SK-N-SH (cell line): Measurements from ENCODE around the gene ASB8. TPM values are rescaled to one million over a fixed set of nuclear protein-coding genes. Genes with fewer than 3 reads are reported as not detected.

Experiments used
- CTCF ChIA-PET: fragments of 300-600, 350-600 bp; formaldehyde crosslinking; extraction: SDS; loops from one replicate; lab custom pipeline; 2021; lab: Yijun Ruan, JAX
- POLR2A ChIA-PET: fragments of 350-600 bp; sonication (Branson Sonifier 250); formaldehyde crosslinking; extraction: SDS; loops from one replicate; lab custom pipeline; 2020; ENCODE audit warnings: antibody characterized with exemption, inconsistent platforms; lab: Yijun Ruan, JAX
- DNase-seq: peaks from one replicate; pipeline ENCODE4 v3.0.0; 2012
- H2AFZ ChIP-seq: fragments of 200-600 bp; sonication (generic); 2 replicates; pipeline ENCODE4 v1.8.1; 2016; ENCODE audit warnings: antibody characterized with exemption, mild to moderate bottlenecking, low read depth
- H3F3A ChIP-seq: fragments of 200-600 bp; sonication (generic); replicated peaks from 2 replicates; pipeline ENCODE3; 2016; ENCODE audit warnings: antibody characterized with exemption, mild to moderate bottlenecking; ENCODE audit not compliant: insufficient read depth
- H3K27ac ChIP-seq, 2 experiments: fragments of 200-500 bp in 1 of 2; fragments of 200-600 bp in 1 of 2; sonication (Bioruptor generic) in 1 of 2; sonication (generic), shearing (Covaris generic) in 1 of 2; 2 replicates each; pipeline versions ENCODE4 v1.5.1 to v1.6.1; 2014 to 2016; ENCODE audit warnings: low read depth in 2 of 2, inconsistent platforms in 1 of 2, low read length in 1 of 2, mild to moderate bottlenecking in 1 of 2, mixed read lengths in 1 of 2
- H3K27me3 ChIP-seq: fragments of 200-600 bp; sonication (generic), shearing (Covaris generic); 2 replicates; pipeline ENCODE4 v1.6.1; 2016; ENCODE audit warnings: mixed run types; ENCODE audit not compliant: insufficient read depth
- H3K36me3 ChIP-seq, 2 experiments: fragments of 200-500 bp in 1 of 2; fragments of 200-600 bp in 1 of 2; sonication (Bioruptor generic) in 1 of 2; sonication (generic) in 1 of 2; replicated peaks in 1 of 2; 2 replicates each; pipeline versions ENCODE3 to v1.5.1; 2014 to 2016; ENCODE audit warnings: low read length in 1 of 2, mild to moderate bottlenecking in 1 of 2; ENCODE audit not compliant: insufficient read depth in 2 of 2, control insufficient read depth in 1 of 2
- H3K4me1 ChIP-seq, 2 experiments: fragments of 200-500 bp in 1 of 2; fragments of 200-600 bp in 1 of 2; sonication (Bioruptor generic) in 1 of 2; sonication (generic), shearing (Covaris generic) in 1 of 2; 2 replicates each; pipeline versions ENCODE4 v1.5.1 to v1.6.1; 2014 to 2016; ENCODE audit warnings: low read depth in 1 of 2, low read length in 1 of 2, mixed run types in 1 of 2; ENCODE audit not compliant: insufficient read depth in 2 of 2, control insufficient read depth in 1 of 2
- H3K4me2 ChIP-seq: fragments of 200-600 bp; sonication (generic), shearing (Covaris generic); 2 replicates; pipeline ENCODE4 v1.6.1; 2017; ENCODE audit warnings: mixed run types
- H3K4me3 ChIP-seq, 2 experiments: fragments of 200-500 bp in 1 of 2; fragments of 200-600 bp in 1 of 2; sonication (Bioruptor generic) in 1 of 2; sonication (generic), shearing (Covaris generic) in 1 of 2; 2 replicates each; pipeline versions ENCODE4 v1.5.1 to v1.8.1; 2014 to 2016; ENCODE audit warnings: low read depth in 2 of 2, inconsistent platforms in 1 of 2, low read length in 1 of 2, mild to moderate bottlenecking in 1 of 2, mixed read lengths in 1 of 2, moderate library complexity in 1 of 2
- H3K79me2 ChIP-seq: fragments of 200-600 bp; sonication (generic); 2 replicates; pipeline ENCODE4 v1.8.1; 2017; ENCODE audit warnings: mild to moderate bottlenecking; ENCODE audit not compliant: insufficient read depth
- H3K9ac ChIP-seq: fragments of 200-600 bp; sonication (generic); 2 replicates; pipeline ENCODE4 v1.6.1; 2017; ENCODE audit warnings: mixed run types
- H3K9me2 ChIP-seq: fragments of 200-600 bp; sonication (generic); 2 replicates; pipeline ENCODE4 v1.6.1; 2017; ENCODE audit warnings: mixed run types
- H3K9me3 ChIP-seq: fragments of 200-600 bp; sonication (generic); 2 replicates; pipeline ENCODE4 v1.6.1; 2017; ENCODE audit warnings: mixed run types, mild to moderate bottlenecking, moderate library complexity
- H4K20me1 ChIP-seq: fragments of 200-600 bp; sonication (generic); 2 replicates; pipeline ENCODE4 v1.6.1; 2017; ENCODE audit warnings: mild to moderate bottlenecking, mixed run types; ENCODE audit not compliant: insufficient read depth
- ELF1 ChIP-seq: IDR thresholded peaks from 2 replicates; pipeline ENCODE4 v1.4.0; 2012
- EP300 ChIP-seq, 2 experiments: IDR thresholded peaks; 2 replicates each; pipeline versions ENCODE4 v1.4.0 to v1.6.1; 2012; ENCODE audit warnings: borderline replicate concordance in 1 of 2, low read depth in 1 of 2, low read length in 1 of 2
- EZH2phosphoT487 ChIP-seq: fragments of 200-600 bp; sonication (generic); IDR thresholded peaks from 2 replicates; pipeline ENCODE4 v1.6.1; 2017; ENCODE audit warnings: low read depth, mixed run types, mild to moderate bottlenecking, antibody characterized with exemption, moderate library complexity, borderline replicate concordance
- FOXM1 ChIP-seq: IDR thresholded peaks from 2 replicates; pipeline ENCODE4 v1.4.0; 2012; ENCODE audit warnings: low read depth, mild to moderate bottlenecking
- GATA2 ChIP-seq: sonication (generic); formaldehyde crosslinking; IDR thresholded peaks from 2 replicates; pipeline ENCODE4 v1.5.0; 2020; ENCODE audit warnings: mild to moderate bottlenecking, missing genetic modification reagents
- JUND ChIP-seq: IDR thresholded peaks from 2 replicates; pipeline ENCODE4 v1.4.0; 2012
- MEF2A ChIP-seq: IDR thresholded peaks from 2 replicates; pipeline ENCODE4 v1.4.0; 2012; ENCODE audit warnings: low read depth, borderline replicate concordance
- NFIC ChIP-seq: IDR thresholded peaks from 2 replicates; pipeline ENCODE4 v1.4.0; 2012; ENCODE audit warnings: borderline replicate concordance
- PBX3 ChIP-seq: IDR thresholded peaks from 2 replicates; pipeline ENCODE4; 2012
- REST ChIP-seq: IDR thresholded peaks from 2 replicates; pipeline ENCODE4 v1.6.1; 2012; ENCODE audit warnings: mild to moderate bottlenecking, low read depth, low read length, moderate library complexity
- RFX5 ChIP-seq: IDR thresholded peaks from 2 replicates; pipeline ENCODE4 v1.6.1; 2012; ENCODE audit warnings: mild to moderate bottlenecking, improper control_type of control experiment, low read length
- SIN3A ChIP-seq: IDR thresholded peaks from 2 replicates; pipeline ENCODE4 v1.6.1; 2012; ENCODE audit warnings: low read depth, mild to moderate bottlenecking, low read length, moderate library complexity, borderline replicate concordance
- TEAD4 ChIP-seq: IDR thresholded peaks from 2 replicates; pipeline ENCODE4 v1.4.0; 2012; ENCODE audit warnings: mild to moderate bottlenecking, borderline replicate concordance; ENCODE audit not compliant: insufficient read depth
- USF1 ChIP-seq: IDR thresholded peaks from 2 replicates; pipeline ENCODE4 v1.4.0; 2012; ENCODE audit warnings: low read depth, borderline replicate concordance
- ZBTB33 ChIP-seq: IDR thresholded peaks from 2 replicates; pipeline ENCODE4 v1.4.0; 2012; ENCODE audit warnings: low read depth, borderline replicate concordance
- WGBS: methylation state at CpG from one replicate; pipeline ENCODE4 v1.1.6; 2017; ENCODE audit warnings: low lambda C conversion rate; 5-methylcytosine and 5-hydroxymethylcytosine counted together
- polyA plus RNA-seq, 3 experiments: library from polyadenylated mRNA; depleted of rRNA; stranded (reverse); fragments of >200 nt; gene quantifications; 2 replicates each; pipeline ENCODE4 v1.2.3, GENCODE V29; 2012

ASB8 gene
- polyA plus RNA-seq, 1 of the 3 experiments (the other 2 are of a cell fraction) = 13.8 TPM

- DNase-seq = no peak
- Histone ChIP-seq H3K9ac (no peak overlapping the region), H3K27me3 (no peaks in the 10 kb centered on the region), H3F3A (no peaks in the 10 kb centered on the region), H3K4me2 (no peak overlapping the region), H3K4me1 (no peaks in the 10 kb centered on the region; a peak in 1 of 4 replicates), H2AFZ (no peak overlapping the region), H3K36me3 (peaks cover 27 to 85% of the 10 kb centered on the region in 2 experiments), H3K9me3 (no peaks in the 10 kb centered on the region), H3K4me3 (no peak overlapping the region; a peak in 1 of 4 replicates), H3K79me2 (no peaks in the 10 kb centered on the region), H3K27ac (no peak overlapping the region), H3K9me2 (no peaks in the 10 kb centered on the region), H4K20me1 (no peaks in the 10 kb centered on the region)
- POLR2A ChIA-PET = no interaction called here
- CTCF ChIA-PET = interaction anchor here (1.2 to 1.4 kb wide), 3 partner anchors 12 to 402 kb away, joined by 3 to 4 read pairs (median 3); no protein-coding TSS in a partner anchor
- WGBS = no CpG with 5 or more reads among the region's 2 CpGs
- TF ChIP-seq FOXM1 (no peak), PBX3 (no peak), ZBTB33 (no peak), USF1 (no peak), EZH2phosphoT487 (no peak)
These were observed 13.4 kb downstream of the ASB8 start for GRCh38 chr12:48143898-48144297.

- Histone ChIP-seq H3K9ac (no peak overlapping the region), H3K9me3 (no peaks in the 10 kb centered on the region), H3K4me3 (no peak overlapping the region), H3K9me2 (no peaks in the 10 kb centered on the region), H3K27me3 (no peaks in the 10 kb centered on the region), H2AFZ (no peak overlapping the region), H3K27ac (no peak overlapping the region), H3K36me3 (peaks cover 23 to 86% of the 10 kb centered on the region in 2 experiments), H3K79me2 (no peaks in the 10 kb centered on the region), H4K20me1 (no peaks in the 10 kb centered on the region), H3K4me1 (no peaks in the 10 kb centered on the region; a peak in 1 of 4 replicates), H3K4me2 (no peak overlapping the region), H3F3A (no peaks in the 10 kb centered on the region)
- 95% methylated on average over 6 of the region's 7 CpGs for WGBS
- ChIA-PET POLR2A (interaction anchor here (2.0 kb wide), 1 partner anchor 38 kb away, joined by 5 read pairs; the partner anchor contains the start of gene SENP1), CTCF (interaction anchor here (0.6 to 1.3 kb wide), 3 partner anchors 13 to 23 kb away, joined by 3 to 4 read pairs (median 3); no protein-coding TSS in a partner anchor)
- TF ChIP-seq FOXM1 = no peak
- TF ChIP-seq GATA2 (CRISPR knock-in tag) = no peak
- TF ChIP-seq RFX5 = no peak
- TF ChIP-seq JUND = no peak
- no peak for TF ChIP-seq REST
- no peak for TF ChIP-seq USF1
- no peak for TF ChIP-seq MEF2A
- no peak for TF ChIP-seq NFIC
- TF ChIP-seq TEAD4 = no peak
- TF ChIP-seq ELF1 = no peak
- no peak for TF ChIP-seq SIN3A
- TF ChIP-seq EP300 (IDR thresholded peaks at IDR 0.05; ENCODE audit: borderline replicate concordance in 1 of 2, low read depth in 1 of 2, low read length in 1 of 2) = no peak
- DNase-seq = no peak
These were observed 14.3 kb downstream of the ASB8 start for GRCh38 chr12:48142818-48143674.
